Neuronal stem cell (in vitro differentiated cells): ENCODE measurements around the gene ZKSCAN4.
A peak's percentile ranks its signal among the peaks of the same experiment; 100 is the strongest.

Experiments used
- DNase-seq: peaks from one replicate; pipeline ENCODE4 v3.0.0-alpha.2; 2013; ENCODE audit warnings: low spot score
- H2AFZ ChIP-seq: one replicate; pipeline ENCODE4 v1.6.1; 2013; ENCODE audit warnings: mild to moderate bottlenecking, low read length, inconsistent platforms
- H2AK5ac ChIP-seq: 2 replicates; pipeline ENCODE4 v1.6.1; 2013; ENCODE audit warnings: low read depth, mild to moderate bottlenecking, inconsistent platforms, low read length, moderate library complexity, mixed read lengths
- H2BK120ac ChIP-seq: 2 replicates; pipeline ENCODE4 v1.6.1; 2013; ENCODE audit warnings: low read depth, mild to moderate bottlenecking, inconsistent platforms, low read length, moderate library complexity, mixed read lengths
- H2BK12ac ChIP-seq: one replicate; pipeline ENCODE4 v1.6.1; 2013; ENCODE audit warnings: low read length, inconsistent platforms
- H2BK15ac ChIP-seq: 2 replicates; pipeline ENCODE4 v1.6.1; 2013; ENCODE audit warnings: mild to moderate bottlenecking, low read length, inconsistent platforms, mixed read lengths
- H2BK5ac ChIP-seq: one replicate; pipeline ENCODE4 v1.6.1; 2013; ENCODE audit warnings: inconsistent platforms, mild to moderate bottlenecking, low read length, moderate library complexity
- H3K14ac ChIP-seq: one replicate; pipeline ENCODE4 v1.6.1; 2013; ENCODE audit warnings: low read length, inconsistent platforms
- H3K18ac ChIP-seq: 2 replicates; pipeline ENCODE4 v1.6.1; 2013; ENCODE audit warnings: low read length, inconsistent platforms
- H3K23ac ChIP-seq: 2 replicates; pipeline ENCODE4 v1.6.1; 2013; ENCODE audit warnings: low read depth, mild to moderate bottlenecking, mixed read lengths, low read length, inconsistent platforms; ENCODE audit not compliant: poor library complexity
- H3K27ac ChIP-seq: replicated peaks from 3 replicates; pipeline ENCODE4 v1.5.1; 2013; ENCODE audit warnings: low read length, inconsistent platforms
- H3K27me3 ChIP-seq, 3 experiments: 2 replicates each; pipeline ENCODE4 v1.6.1; 2013; ENCODE audit warnings: low read length in 3 of 3, mild to moderate bottlenecking in 2 of 3, inconsistent platforms in 1 of 3, low read depth in 1 of 3, mixed read lengths in 1 of 3, moderate library complexity in 1 of 3; ENCODE audit not compliant: control insufficient read depth in 3 of 3, insufficient read depth in 3 of 3
- H3K36me3 ChIP-seq, 2 donors: replicated peaks in 1 of 2; 2 replicates each; pipeline ENCODE4 v1.6.1; 2013; ENCODE audit warnings: low read length in 2 of 2; ENCODE audit not compliant: control insufficient read depth in 2 of 2, insufficient read depth in 2 of 2
- H3K4ac ChIP-seq: 2 replicates; pipeline ENCODE4 v1.6.1; 2013; ENCODE audit warnings: inconsistent platforms, mild to moderate bottlenecking, low read length, moderate library complexity
- H3K4me1 ChIP-seq, 2 donors: 1 replicate in 1 of 2; 2 replicates in 1 of 2; pipeline ENCODE4 v1.6.1; 2013; ENCODE audit warnings: low read length in 2 of 2, low read depth in 1 of 2; ENCODE audit not compliant: control insufficient read depth in 2 of 2, insufficient read depth in 1 of 2
- H3K4me2 ChIP-seq: one replicate; pipeline ENCODE4 v1.6.1; 2013; ENCODE audit warnings: mild to moderate bottlenecking, low read length, inconsistent platforms; ENCODE audit not compliant: insufficient read depth, poor library complexity, severe bottlenecking
- H3K4me3 ChIP-seq, 2 donors: 2 replicates each; pipeline ENCODE4 v1.5.1; 2013; ENCODE audit warnings: low read length in 2 of 2, mild to moderate bottlenecking in 2 of 2, inconsistent platforms in 1 of 2, moderate library complexity in 1 of 2
- H3K79me1 ChIP-seq: one replicate; pipeline ENCODE4 v1.6.1; 2013; ENCODE audit warnings: low read depth, mild to moderate bottlenecking, inconsistent platforms, low read length, moderate library complexity
- H3K9ac ChIP-seq: one replicate; pipeline ENCODE4 v1.6.1; 2013; ENCODE audit warnings: mild to moderate bottlenecking, low read depth, low read length, inconsistent platforms; ENCODE audit not compliant: poor library complexity
- H3K9me3 ChIP-seq, 2 donors: replicated peaks in 1 of 2; 2 replicates each; pipeline versions ENCODE3 to v1.6.1; 2013; ENCODE audit warnings: low read length in 2 of 2, mild to moderate bottlenecking in 2 of 2, inconsistent platforms in 1 of 2, low read depth in 1 of 2, mixed read lengths in 1 of 2, moderate library complexity in 1 of 2; ENCODE audit not compliant: control insufficient read depth in 2 of 2, insufficient read depth in 1 of 2
- H4K8ac ChIP-seq: one replicate; pipeline ENCODE4 v1.6.1; 2013; ENCODE audit warnings: low read depth, mild to moderate bottlenecking, inconsistent platforms, low read length, moderate library complexity
- H4K91ac ChIP-seq: one replicate; pipeline ENCODE4 v1.6.1; 2013; ENCODE audit warnings: low read length, low read depth, mild to moderate bottlenecking, inconsistent platforms; ENCODE audit not compliant: poor library complexity
- WGBS, 2 donors: extraction: QIAGEN DNeasy Blood & Tissue Kit; methylation state at CpG; one replicate each; pipeline ENCODE4 v1.1.7; 2013; ENCODE audit warnings: missing lambda C conversion rate in 2 of 2, mixed read lengths in 1 of 2; ENCODE audit not compliant: insufficient read length in 2 of 2, insufficient replicate concordance in 1 of 2; ENCODE audit errors: extremely low coverage in 2 of 2; 5-methylcytosine and 5-hydroxymethylcytosine counted together

Gene ZKSCAN4

GRCh38 chr6:28212510-28213212 is 39.4 kb downstream of the ZKSCAN4 start:
- H3K27ac ChIP-seq, result no peak overlapping the region
- no peak overlapping the region for H2AK5ac ChIP-seq
- H2BK15ac ChIP-seq, result no peak overlapping the region
- no peak overlapping the region for H2BK120ac ChIP-seq
- no peak overlapping the region for H3K14ac ChIP-seq
- peaks cover 3 to 4% of the 10 kb centered on the region in 2 donors for H3K4me1 ChIP-seq
- H3K4me2 ChIP-seq, result peak overlapping the region; percentile 47
- peak overlapping the region; percentile 43 to 45 for H3K4me3 ChIP-seq
- H3K4ac ChIP-seq, result no peak overlapping the region
- no CpG with 5 or more reads among the region's 21 CpGs for WGBS, 2 donors
- peak; percentile 70 for DNase-seq
- no peaks in the 10 kb centered on the region for H3K36me3 ChIP-seq
- H3K27me3 ChIP-seq, result peaks cover 7 to 97% (median 36%) of the 10 kb centered on the region in 3 experiments
- H3K79me1 ChIP-seq, result no peaks in the 10 kb centered on the region
- H3K9ac ChIP-seq, result no peak overlapping the region
- no peak overlapping the region for H3K18ac ChIP-seq
- no peaks in the 10 kb centered on the region for H3K9me3 ChIP-seq
- H2BK5ac ChIP-seq, result no peak overlapping the region
- no peak overlapping the region for H4K91ac ChIP-seq
- H2AFZ ChIP-seq, result peak overlapping the region; percentile 62
- no peak overlapping the region for H3K23ac ChIP-seq
- H4K8ac ChIP-seq, result no peak overlapping the region
- H2BK12ac ChIP-seq, result no peak overlapping the region

GRCh38 chr6:28211840-28212509 is 40.1 kb downstream of the ZKSCAN4 start:
- H3K4me2 ChIP-seq, result peak overlapping the region; percentile 47
- H3K79me1 ChIP-seq, result no peaks in the 10 kb centered on the region
- H3K36me3 ChIP-seq, result no peaks in the 10 kb centered on the region
- H3K9me3 ChIP-seq, result peaks cover 0 to 2% of the 10 kb centered on the region in 2 donors
- no CpG with 5 or more reads among the region's 16 CpGs for WGBS, 2 donors
- no peak overlapping the region for H3K14ac ChIP-seq
- no peak overlapping the region for H3K9ac ChIP-seq
- H3K4me1 ChIP-seq, result peaks cover 3 to 9% of the 10 kb centered on the region in 2 donors
- no peak overlapping the region for H3K27ac ChIP-seq
- peak overlapping the region; percentile 43 to 45 for H3K4me3 ChIP-seq
- no peak overlapping the region for H4K91ac ChIP-seq
- DNase-seq, result peak; percentile 17
- no peak overlapping the region for H2BK15ac ChIP-seq
- H3K18ac ChIP-seq, result no peak overlapping the region
- no peak overlapping the region for H2BK120ac ChIP-seq
- no peak overlapping the region for H3K23ac ChIP-seq
- H4K8ac ChIP-seq, result no peak overlapping the region
- H2BK5ac ChIP-seq, result no peak overlapping the region
- H2BK12ac ChIP-seq, result no peak overlapping the region
- H2AFZ ChIP-seq, result peak overlapping the region; percentile 62
- no peak overlapping the region for H2AK5ac ChIP-seq
- H3K27me3 ChIP-seq, result peaks cover 7 to 98% (median 43%) of the 10 kb centered on the region in 3 experiments
- H3K4ac ChIP-seq, result no peak overlapping the region

DNA sequence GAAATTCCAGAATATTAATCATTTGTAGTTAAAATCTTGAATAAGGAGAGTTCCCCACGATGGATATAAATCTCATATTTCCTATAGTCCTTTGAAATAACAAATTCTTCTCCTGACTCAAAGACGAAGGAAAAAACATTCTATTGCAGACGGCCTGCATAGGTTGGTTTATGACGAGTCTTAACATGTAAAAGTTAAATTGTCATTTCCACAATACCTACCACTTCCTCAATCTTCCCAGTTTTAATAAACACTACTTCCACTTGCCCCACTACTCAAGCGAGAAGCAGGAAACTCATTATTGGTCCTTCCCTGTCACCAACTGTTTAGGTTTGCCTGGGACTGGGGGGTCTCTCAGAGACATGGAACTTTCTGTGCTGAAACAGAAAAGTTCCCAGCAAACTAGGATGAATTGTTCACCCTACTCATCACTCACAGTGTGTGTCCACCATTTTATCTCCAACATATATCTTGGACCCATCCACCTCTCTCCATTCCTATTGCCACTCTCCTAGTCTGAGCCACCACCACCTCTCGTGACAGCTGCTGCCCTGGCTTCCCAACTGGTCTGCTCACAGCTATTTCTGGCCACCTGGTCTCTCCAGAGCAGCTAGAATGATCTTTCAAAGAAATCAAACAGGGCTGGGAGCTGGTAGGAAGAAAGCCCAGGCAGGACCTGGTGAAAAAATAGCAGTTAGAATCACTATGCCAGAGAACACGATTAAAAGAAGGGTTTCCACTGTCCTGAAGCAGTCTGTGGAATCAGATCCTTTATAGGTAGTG is 42.1 kb downstream of the ZKSCAN4 start:
- no peak overlapping the region for H2AFZ ChIP-seq
- no peaks in the 10 kb centered on the region for H3K79me1 ChIP-seq
- peaks cover 7 to 98% (median 53%) of the 10 kb centered on the region in 3 experiments for H3K27me3 ChIP-seq
- H3K18ac ChIP-seq, result no peak overlapping the region
- H3K4me2 ChIP-seq, result no peak overlapping the region
- no CpG with 5 or more reads among the region's 7 CpGs for WGBS, 2 donors
- H3K4me1 ChIP-seq, result peaks cover 3 to 10% of the 10 kb centered on the region in 2 donors
- H3K23ac ChIP-seq, result no peak overlapping the region
- no peak overlapping the region for H3K27ac ChIP-seq
- no peaks in the 10 kb centered on the region for H3K36me3 ChIP-seq
- H3K4ac ChIP-seq, result no peak overlapping the region
- H2BK12ac ChIP-seq, result no peak overlapping the region
- no peak overlapping the region for H3K4me3 ChIP-seq
- no peak overlapping the region for H3K9ac ChIP-seq
- no peak overlapping the region for H4K8ac ChIP-seq
- H2BK15ac ChIP-seq, result no peak overlapping the region
- H2BK120ac ChIP-seq, result no peak overlapping the region
- no peak overlapping the region for H4K91ac ChIP-seq
- H3K9me3 ChIP-seq, result peaks cover 0 to 11% of the 10 kb centered on the region in 2 donors
- H2BK5ac ChIP-seq, result no peak overlapping the region
- no peak overlapping the region for H3K14ac ChIP-seq
- H2AK5ac ChIP-seq, result no peak overlapping the region
- no peak for DNase-seq
